GM12892 (cell line): ENCODE results near the gene SORBS1.

Experiments
- POLR2A ChIP-seq: IDR thresholded peaks from 2 replicates; pipeline ENCODE4 v1.6.1; 2011; ENCODE audit warnings: low read depth, low read length, control low read depth
- POLR2AphosphoS5 ChIP-seq: IDR thresholded peaks from 2 replicates; pipeline ENCODE4 v1.6.1; 2011; ENCODE audit warnings: low read depth, low read length, control low read depth
- TAF1 ChIP-seq: IDR thresholded peaks from 2 replicates; pipeline ENCODE4 v1.6.1; 2011; ENCODE audit warnings: low read depth, mild to moderate bottlenecking, control low read depth, low read length, borderline replicate concordance

- TF ChIP-seq POLR2A (no peak), POLR2AphosphoS5 (no peak), TAF1 (no peak)
Observed at GRCh38 chr10:95434583-95434982, 126.6 kb downstream of the SORBS1 start.
